Measurements from ENCODE around the gene TFCP2L1.

Gene TFCP2L1

DNA sequence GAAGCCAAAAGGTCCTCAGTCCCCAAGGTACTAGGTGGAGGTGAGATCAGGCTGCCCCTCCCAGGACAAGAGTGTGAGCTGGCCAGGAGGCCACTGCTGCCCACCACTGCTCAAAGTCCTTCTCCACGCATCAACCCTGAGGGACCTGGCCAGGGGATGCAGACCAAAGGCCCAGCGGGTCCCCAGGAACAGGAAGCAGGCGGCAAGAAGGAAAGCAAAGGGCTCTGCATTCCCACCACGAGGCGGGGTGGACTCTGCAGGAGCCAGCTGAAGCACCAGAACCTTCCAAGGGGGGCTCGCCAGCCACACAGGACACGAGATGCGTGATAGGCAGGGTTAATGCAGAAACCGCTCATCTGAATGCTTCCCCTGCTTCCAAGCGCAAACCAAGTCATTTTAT lies 67.4 kb downstream of the TFCP2L1 start:
- no peak overlapping the region for H3K4me3 ChIP-seq (ENCODE audit: insufficient read depth, low read length, poor library complexity, severe bottlenecking)
- no peaks in the 10 kb centered on the region for H3K27me3 ChIP-seq (ENCODE audit: low read length)
- no peaks in the 10 kb centered on the region for H3K9me2 ChIP-seq (replicated peaks; ENCODE audit: insufficient read depth, low read length)
- no peaks in the 10 kb centered on the region for H3K79me2 ChIP-seq (ENCODE audit: insufficient read depth, low read length)
- TF ChIP-seq EZH2phosphoT487 (conservative IDR thresholded peaks at IDR 0.05; ENCODE audit: low read length): no peak
- TF ChIP-seq, protein P1, sequence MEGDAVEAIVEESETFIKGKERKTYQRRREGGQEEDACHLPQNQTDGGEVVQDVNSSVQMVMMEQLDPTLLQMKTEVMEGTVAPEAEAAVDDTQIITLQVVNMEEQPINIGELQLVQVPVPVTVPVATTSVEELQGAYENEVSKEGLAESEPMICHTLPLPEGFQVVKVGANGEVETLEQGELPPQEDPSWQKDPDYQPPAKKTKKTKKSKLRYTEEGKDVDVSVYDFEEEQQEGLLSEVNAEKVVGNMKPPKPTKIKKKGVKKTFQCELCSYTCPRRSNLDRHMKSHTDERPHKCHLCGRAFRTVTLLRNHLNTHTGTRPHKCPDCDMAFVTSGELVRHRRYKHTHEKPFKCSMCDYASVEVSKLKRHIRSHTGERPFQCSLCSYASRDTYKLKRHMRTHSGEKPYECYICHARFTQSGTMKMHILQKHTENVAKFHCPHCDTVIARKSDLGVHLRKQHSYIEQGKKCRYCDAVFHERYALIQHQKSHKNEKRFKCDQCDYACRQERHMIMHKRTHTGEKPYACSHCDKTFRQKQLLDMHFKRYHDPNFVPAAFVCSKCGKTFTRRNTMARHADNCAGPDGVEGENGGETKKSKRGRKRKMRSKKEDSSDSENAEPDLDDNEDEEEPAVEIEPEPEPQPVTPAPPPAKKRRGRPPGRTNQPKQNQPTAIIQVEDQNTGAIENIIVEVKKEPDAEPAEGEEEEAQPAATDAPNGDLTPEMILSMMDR (IDR thresholded peaks at IDR 0.05; ENCODE audit: insufficient read depth, low read length, poor library complexity, severe bottlenecking): no peak
- H3F3A ChIP-seq (ENCODE audit: insufficient read depth): no peaks in the 10 kb centered on the region
- no peak overlapping the region for H3K4me2 ChIP-seq (ENCODE audit: low read depth, low read length, poor library complexity, severe bottlenecking)
- H3K9me3 ChIP-seq (ENCODE audit: insufficient read depth, low read length): no peaks in the 10 kb centered on the region
- no peak overlapping the region for H3K27ac ChIP-seq (ENCODE audit: low read depth, low read length)
- no peaks in the 10 kb centered on the region for H3K36me3 ChIP-seq (ENCODE audit: low read length)
- H3K9ac ChIP-seq (ENCODE audit: low read length): no peak overlapping the region
- no peaks in the 10 kb centered on the region for H4K20me1 ChIP-seq (ENCODE audit: low read depth, low read length)
- no peak overlapping the region for H2AFZ ChIP-seq (ENCODE audit: low read depth, low read length, severe bottlenecking)

DNA sequence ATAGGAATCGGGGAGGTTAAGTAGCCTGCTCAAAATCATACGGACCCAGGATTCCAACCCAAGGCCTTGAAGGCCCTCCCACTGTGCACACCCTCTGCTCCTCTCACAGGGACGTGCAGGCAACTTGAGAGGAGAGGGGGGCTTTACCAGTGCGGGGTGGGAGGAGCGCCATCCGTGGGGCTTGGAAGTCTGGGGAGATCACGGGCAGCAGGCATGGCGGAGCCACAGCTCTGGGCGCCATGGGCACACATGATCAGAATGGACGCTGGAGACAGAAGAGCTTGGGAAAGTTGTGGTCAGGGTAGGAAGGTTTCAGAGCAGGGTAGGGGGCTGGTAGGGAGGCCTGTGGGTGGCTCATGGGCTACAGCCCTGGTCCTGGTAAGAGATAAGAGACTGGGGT lies 70.7 kb downstream of the TFCP2L1 start:
- Histone ChIP-seq H3F3A (ENCODE audit: insufficient read depth) (no peaks in the 10 kb centered on the region), H3K9me2 (replicated peaks; ENCODE audit: insufficient read depth, low read length) (no peaks in the 10 kb centered on the region), H3K9me3 (ENCODE audit: insufficient read depth, low read length) (no peaks in the 10 kb centered on the region), H3K9ac (ENCODE audit: low read length) (no peak overlapping the region), H2AFZ (ENCODE audit: low read depth, low read length, severe bottlenecking) (no peak overlapping the region), H3K27ac (ENCODE audit: low read depth, low read length) (no peak overlapping the region), H3K4me2 (ENCODE audit: low read depth, low read length, poor library complexity, severe bottlenecking) (no peak overlapping the region), H3K4me3 (ENCODE audit: insufficient read depth, low read length, poor library complexity, severe bottlenecking) (no peak overlapping the region), H3K27me3 (ENCODE audit: low read length) (no peaks in the 10 kb centered on the region), H3K36me3 (ENCODE audit: low read length) (no peaks in the 10 kb centered on the region), H4K20me1 (ENCODE audit: low read depth, low read length) (no peaks in the 10 kb centered on the region), H3K79me2 (ENCODE audit: insufficient read depth, low read length) (no peaks in the 10 kb centered on the region)
- TF ChIP-seq EZH2phosphoT487 (conservative IDR thresholded peaks at IDR 0.05; ENCODE audit: low read length): no peak
- TF ChIP-seq, protein P1 (IDR thresholded peaks at IDR 0.05; ENCODE audit: insufficient read depth, low read length, poor library complexity, severe bottlenecking): no peak

- Histone ChIP-seq H3K4me3 (ENCODE audit: insufficient read depth, low read length, poor library complexity, severe bottlenecking) (no peak overlapping the region), H2AFZ (ENCODE audit: low read depth, low read length, severe bottlenecking) (no peak overlapping the region), H3K9me2 (replicated peaks; ENCODE audit: insufficient read depth, low read length) (no peaks in the 10 kb centered on the region), H3K27me3 (ENCODE audit: low read length) (no peaks in the 10 kb centered on the region), H3K9me3 (ENCODE audit: insufficient read depth, low read length) (no peaks in the 10 kb centered on the region), H3K79me2 (ENCODE audit: insufficient read depth, low read length) (no peaks in the 10 kb centered on the region), H3K27ac (ENCODE audit: low read depth, low read length) (no peak overlapping the region), H3K36me3 (ENCODE audit: low read length) (no peaks in the 10 kb centered on the region), H3K4me2 (ENCODE audit: low read depth, low read length, poor library complexity, severe bottlenecking) (no peak overlapping the region), H3K9ac (ENCODE audit: low read length) (no peak overlapping the region), H4K20me1 (ENCODE audit: low read depth, low read length) (no peaks in the 10 kb centered on the region), H3F3A (ENCODE audit: insufficient read depth) (no peaks in the 10 kb centered on the region)
- TF ChIP-seq EZH2phosphoT487 (conservative IDR thresholded peaks at IDR 0.05; ENCODE audit: low read length): no peak
- TF ChIP-seq, protein P1 (IDR thresholded peaks at IDR 0.05; ENCODE audit: insufficient read depth, low read length, poor library complexity, severe bottlenecking): no peak
Measured at GRCh38 chr2:121213386-121213785, 71.6 kb downstream of the TFCP2L1 start.
